Stimulated activated CD8-positive, alpha-beta memory T cell treated with anti-CD3 and anti-CD28 coated beads, Interleukin-4, amount 100 ng/mL, for 48 hours (primary cell): ENCODE measurements around the gene TMEM108.

Experiments
- DNase-seq: peaks from one replicate; pipeline ENCODE4 v3.0.0-alpha.2; 2020

Gene TMEM108

GRCh38 chr3:133394561-133395311, 356.5 kb downstream of the TMEM108 start:
- DNase-seq, result no peak

- DNase-seq, result no peak
Observed at GRCh38 chr3:133396906-133397305, 358.7 kb downstream of the TMEM108 start.

- DNase-seq, result no peak
Observed at GRCh38 chr3:133400006-133400515, 361.9 kb downstream of the TMEM108 start, which contains the start of gene BFSP2. TSS of gene BFSP2 (plus strand) at chr3:133400056. CDS start at chr3:133400084, 28 bp downstream.

- DNase-seq, result no peak
Observed at GRCh38 chr3:133401374-133402135, 363.4 kb downstream of the TMEM108 start.

GRCh38 chr3:133404920-133405319, 366.7 kb downstream of the TMEM108 start:
- DNase-seq, result no peak

GRCh38 chr3:133408366-133408765, 370.2 kb downstream of the TMEM108 start:
- no peak for DNase-seq

GRCh38 chr3:133408961-133409360, 370.8 kb downstream of the TMEM108 start:
- no peak for DNase-seq

- no peak for DNase-seq
Observed at GRCh38 chr3:133410191-133410892, 372.2 kb downstream of the TMEM108 start.

GRCh38 chr3:133412183-133413132, 374.3 kb downstream of the TMEM108 start:
- DNase-seq, result no peak

- DNase-seq, result no peak
Observed at GRCh38 chr3:133413161-133414020, 375.2 kb downstream of the TMEM108 start.

- DNase-seq, result no peak
Observed at GRCh38 chr3:133414021-133414392, 375.8 kb downstream of the TMEM108 start.

GRCh38 chr3:133418361-133418760, 380.2 kb downstream of the TMEM108 start:
- DNase-seq, result no peak

- no peak for DNase-seq
Observed at GRCh38 chr3:133419151-133419909, 381.1 kb downstream of the TMEM108 start.

GRCh38 chr3:133424937-133425869, 387.0 kb downstream of the TMEM108 start:
- no peak for DNase-seq

GRCh38 chr3:133425898-133426297, 387.7 kb downstream of the TMEM108 start:
- DNase-seq, result no peak

GRCh38 chr3:133426721-133427120, 388.5 kb downstream of the TMEM108 start:
- no peak for DNase-seq

- DNase-seq, result no peak
Observed at GRCh38 chr3:133428552-133428951, 390.4 kb downstream of the TMEM108 start.

GRCh38 chr3:133429063-133429462, 390.9 kb downstream of the TMEM108 start:
- DNase-seq, result no peak

GRCh38 chr3:133439563-133439962, 401.4 kb downstream of the TMEM108 start:
- no peak for DNase-seq
